LNCaP clone FGC (cell line): ENCODE measurements around the gene FLG2.
"Not testable (repeated sequence)": the region's sequence is repeated elsewhere in the genome, so short reads cannot be mapped to it uniquely, and the experiment has no call there.

ENCODE experiments used
- DNase-seq: peaks from one replicate; pipeline ENCODE4 v3.0.0-alpha.2; 2011; ENCODE audit warnings: low read depth
- H3K4me3 ChIP-seq: 2 replicates; pipeline ENCODE4 v1.5.1; 2011; ENCODE audit warnings: mild to moderate bottlenecking, low read depth, low read length, control low read depth
- TF ChIP-seq, protein P1 (sequence below): IDR thresholded peaks from 2 replicates; pipeline ENCODE4 v1.5.1; 2012; ENCODE audit warnings: mild to moderate bottlenecking; ENCODE audit not compliant: control insufficient read depth, insufficient read depth; ENCODE audit errors: extremely low read depth

Gene FLG2

GRCh38 chr1:152325111-152325510 lies 34.7 kb downstream of the FLG2 start, which contains the start of gene FLG:
Gene FLG, minus strand, starts transcription at chr1:152325239. Its CDS starts 9,783 bp downstream, at chr1:152315456.
- TF ChIP-seq, protein P1, sequence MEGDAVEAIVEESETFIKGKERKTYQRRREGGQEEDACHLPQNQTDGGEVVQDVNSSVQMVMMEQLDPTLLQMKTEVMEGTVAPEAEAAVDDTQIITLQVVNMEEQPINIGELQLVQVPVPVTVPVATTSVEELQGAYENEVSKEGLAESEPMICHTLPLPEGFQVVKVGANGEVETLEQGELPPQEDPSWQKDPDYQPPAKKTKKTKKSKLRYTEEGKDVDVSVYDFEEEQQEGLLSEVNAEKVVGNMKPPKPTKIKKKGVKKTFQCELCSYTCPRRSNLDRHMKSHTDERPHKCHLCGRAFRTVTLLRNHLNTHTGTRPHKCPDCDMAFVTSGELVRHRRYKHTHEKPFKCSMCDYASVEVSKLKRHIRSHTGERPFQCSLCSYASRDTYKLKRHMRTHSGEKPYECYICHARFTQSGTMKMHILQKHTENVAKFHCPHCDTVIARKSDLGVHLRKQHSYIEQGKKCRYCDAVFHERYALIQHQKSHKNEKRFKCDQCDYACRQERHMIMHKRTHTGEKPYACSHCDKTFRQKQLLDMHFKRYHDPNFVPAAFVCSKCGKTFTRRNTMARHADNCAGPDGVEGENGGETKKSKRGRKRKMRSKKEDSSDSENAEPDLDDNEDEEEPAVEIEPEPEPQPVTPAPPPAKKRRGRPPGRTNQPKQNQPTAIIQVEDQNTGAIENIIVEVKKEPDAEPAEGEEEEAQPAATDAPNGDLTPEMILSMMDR = no peak
- H3K4me3 ChIP-seq = no peak within 1 kb of the TSS
- DNase-seq = no peak

GRCh38 chr1:152313970-152314369 lies 45.8 kb downstream of the FLG2 start:
- no peak for DNase-seq
- no peak overlapping the region for H3K4me3 ChIP-seq
- TF ChIP-seq, protein P1 = no peak

GRCh38 chr1:152313319-152313801 lies 46.4 kb downstream of the FLG2 start:
- DNase-seq = no peak

DNA sequence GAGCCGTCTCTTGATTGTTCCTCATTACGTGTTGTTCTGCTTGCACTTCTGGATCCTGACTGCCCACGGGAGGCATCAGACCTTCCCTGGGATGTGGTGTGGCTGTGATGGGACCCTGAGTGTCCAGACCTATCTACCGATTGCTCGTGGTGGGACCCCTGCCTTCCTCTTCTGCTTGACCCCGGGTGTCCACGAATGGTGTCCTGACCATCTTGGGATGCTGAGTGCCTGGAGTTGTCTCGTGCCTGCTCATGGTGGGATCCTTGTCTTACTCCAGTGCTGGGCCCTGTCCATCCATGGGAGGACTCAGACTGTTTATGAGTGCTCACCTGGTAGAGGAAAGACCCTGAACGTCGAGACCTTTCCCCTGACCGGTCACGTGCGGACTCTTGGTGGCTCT lies 47.6 kb downstream of the FLG2 start:
- not testable (repeated sequence) for DNase-seq, H3K4me3 ChIP-seq

More at GRCh38 chr1:152313319-152313801, 46.4 kb downstream of the FLG2 start:
- TF ChIP-seq, protein P1 = no peak
- no peak overlapping the region for H3K4me3 ChIP-seq

- TF ChIP-seq, protein P1 = no peak
These were observed 49.9 kb downstream of the FLG2 start for GRCh38 chr1:152309955-152310354.

DNA sequence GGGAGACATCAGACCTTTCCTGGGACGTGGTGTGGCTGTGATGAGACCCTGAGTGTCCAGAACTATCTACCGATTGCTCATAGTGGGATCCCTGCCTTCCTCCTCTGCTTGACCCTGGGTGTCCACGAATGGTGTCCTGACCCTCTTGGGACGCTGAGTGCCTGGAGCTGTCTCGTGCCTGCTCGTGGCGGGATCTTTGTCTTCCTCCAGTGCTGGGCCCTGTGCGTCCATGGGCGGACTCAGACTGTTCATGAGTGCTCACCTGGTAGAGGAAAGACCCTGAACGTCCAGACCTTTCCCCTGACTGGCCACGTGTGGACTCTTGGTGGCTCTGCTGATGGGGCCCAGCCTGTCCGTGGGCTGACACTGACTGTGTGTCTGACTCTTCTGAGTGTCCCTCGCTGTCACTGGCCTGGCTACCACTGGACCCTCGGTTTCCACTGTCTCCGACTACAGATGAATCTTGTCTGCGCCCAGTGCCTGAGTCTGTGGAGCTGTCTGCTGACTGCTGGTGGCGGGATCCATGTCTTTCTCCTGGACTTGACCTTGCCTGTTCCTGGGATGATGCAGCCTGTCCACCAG lies 50.4 kb downstream of the FLG2 start:
- DNase-seq, H3K4me3 ChIP-seq: not testable (repeated sequence)

More at GRCh38 chr1:152309955-152310354, 49.9 kb downstream of the FLG2 start:
- DNase-seq = no peak
- H3K4me3 ChIP-seq = no peak overlapping the region

DNA sequence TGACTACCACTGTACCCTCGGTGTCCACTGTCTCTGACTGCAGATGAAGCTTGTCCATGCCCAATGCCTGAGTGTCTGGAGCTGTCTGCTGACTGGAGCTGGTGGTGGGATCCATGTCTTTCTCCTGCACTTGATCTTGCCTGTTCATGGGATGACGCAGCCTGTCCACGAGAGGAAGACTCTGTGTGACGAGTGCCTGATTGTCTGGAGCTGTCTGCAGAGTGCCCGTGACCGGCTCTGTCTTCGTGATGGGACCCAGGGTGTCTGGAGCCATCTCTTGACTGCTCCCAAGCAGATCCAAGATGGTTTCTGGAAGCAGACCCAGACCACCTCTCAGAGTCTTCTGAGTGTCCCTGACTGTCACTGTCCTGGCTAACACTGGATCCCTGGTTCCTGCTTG lies 51.0 kb downstream of the FLG2 start:
- H3K4me3 ChIP-seq, DNase-seq: not testable (repeated sequence)

- not testable (repeated sequence) for H3K4me3 ChIP-seq, DNase-seq
These were observed 51.8 kb downstream of the FLG2 start for GRCh38 chr1:152307970-152308369.

DNA sequence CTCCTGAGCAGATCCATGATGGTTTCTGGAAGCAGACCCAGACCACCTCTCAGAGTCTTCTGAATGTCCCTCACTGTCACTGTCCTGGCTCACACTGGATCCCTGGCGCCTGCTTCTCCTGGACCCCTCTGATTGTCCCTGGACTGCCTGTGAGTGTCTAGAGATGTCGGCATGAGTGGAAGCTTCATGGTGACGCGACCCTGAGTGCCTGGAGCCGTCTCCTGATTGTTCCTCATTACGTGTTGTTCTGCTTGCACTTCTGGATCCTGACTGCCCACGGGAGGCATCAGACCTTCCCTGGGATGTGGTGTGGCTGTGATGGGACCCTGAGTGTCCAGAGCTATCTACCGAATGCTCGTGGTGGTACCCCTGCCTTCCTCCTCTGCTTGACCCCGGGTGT lies 53.7 kb downstream of the FLG2 start:
- DNase-seq, H3K4me3 ChIP-seq: not testable (repeated sequence)

DNA sequence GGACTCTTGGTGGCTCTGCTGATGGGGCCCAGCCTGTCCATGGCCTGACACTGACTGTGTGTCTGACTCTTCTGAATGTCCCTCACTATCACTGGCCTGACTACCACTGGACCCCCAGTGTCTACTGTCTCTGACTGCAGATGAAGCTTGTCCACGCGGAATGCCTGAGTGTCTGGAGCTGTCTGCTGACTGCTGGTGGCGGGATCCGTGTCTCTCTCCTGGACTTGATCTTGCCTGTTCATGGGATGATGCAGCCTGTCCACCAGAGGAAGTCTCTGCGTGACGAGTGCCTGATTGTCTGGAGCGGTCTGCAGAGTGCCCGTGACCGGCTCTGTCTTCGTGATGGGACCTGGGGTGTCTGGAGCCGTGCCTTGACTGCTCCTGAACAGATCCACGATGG lies 55.0 kb downstream of the FLG2 start:
- not testable (repeated sequence) for DNase-seq, H3K4me3 ChIP-seq

DNA sequence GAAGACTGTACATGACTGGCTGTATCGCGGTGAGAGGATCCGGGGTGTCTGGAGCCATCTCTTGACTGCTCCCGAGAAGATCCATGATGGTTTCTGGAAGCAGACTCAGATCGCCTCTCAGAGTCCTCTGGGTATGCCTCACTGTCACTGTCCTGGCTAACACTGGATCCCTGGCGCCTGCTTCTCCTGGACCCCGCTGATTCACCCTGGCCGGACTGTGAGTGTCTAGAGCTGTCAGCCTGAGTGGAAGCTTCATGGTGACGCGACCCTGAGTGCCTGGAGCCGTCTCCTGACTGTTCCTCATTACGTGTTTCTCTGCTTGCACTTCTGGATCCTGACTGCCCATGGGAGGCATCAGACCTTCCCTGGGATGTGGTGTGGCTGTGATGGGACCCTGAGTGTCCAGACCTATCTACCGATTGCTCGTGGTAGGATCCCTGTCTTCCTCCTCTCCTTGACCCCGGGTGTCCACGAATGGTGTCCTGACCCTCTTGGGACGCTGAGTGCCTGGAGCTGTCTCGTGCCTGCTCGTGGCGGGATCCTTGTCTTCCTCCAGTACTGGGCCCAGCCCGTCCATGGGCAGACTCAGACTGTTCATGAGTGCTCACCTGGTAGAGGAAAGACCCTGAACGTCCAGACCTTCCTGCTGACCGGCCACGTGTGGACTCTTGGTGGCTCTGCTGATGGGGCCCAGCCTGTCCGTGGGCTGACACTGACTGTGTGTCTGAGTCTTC lies 56.5 kb downstream of the FLG2 start:
- H3K4me3 ChIP-seq, DNase-seq: not testable (repeated sequence)
